T-helper 2 cell treated with Interferon-gamma antibody and Interleukin-4, amounts not matched to agents 100 ng/mL and 5 ng/mL, for 36 hours (primary cell): ENCODE measurements around the gene CDC42BPB. TPM values are rescaled to one million over a fixed set of nuclear protein-coding genes. Genes with fewer than 3 reads are reported as not detected.

Experiments used
- intact Hi-C: fragments of 100-400 bp; cut with micrococcal nuclease; formaldehyde crosslinking; loops from one replicate; pipeline ENCODE4 v1.15.1; 2023
- total RNA-seq: library from RNA; stranded (reverse); gene quantifications from 2 replicates; pipeline ENCODE4 v1.2.3, GENCODE V29; 2022

The CDC42BPB gene
- total RNA-seq, 1 donor from 2014 or later, result 0.82 TPM

GRCh38 chr14:102885737-102886447 is 171.5 kb downstream of the CDC42BPB start:
- intact Hi-C loops, result no loop called here

GRCh38 chr14:102883554-102883953 is 173.8 kb downstream of the CDC42BPB start:
- intact Hi-C loops, result no loop called here

- intact Hi-C loops, result no loop called here
Measured at GRCh38 chr14:102883089-102883541, 174.2 kb downstream of the CDC42BPB start.

Other genes starting within 250 kb of the CDC42BPB start
- 0.14 and 0.32 TPM in 2 replicates for gene AMN, start 134.9 kb downstream of the CDC42BPB start, total RNA-seq
- gene LBHD2, start 26.7 kb upstream of the CDC42BPB start, total RNA-seq, result not detected in 2 replicates
- gene EXOC3L4, start 37.2 kb upstream of the CDC42BPB start, total RNA-seq, result not detected in 2 replicates
- 0.14 TPM in 1 of 2 replicates, not detected in the other for gene TNFAIP2, start 65.9 kb upstream of the CDC42BPB start, total RNA-seq